Uterus (tissue), 2 donors: ENCODE data around the gene AP1G1.

ENCODE experiments used
- CTCF ChIP-seq, 4 experiments: fragments of 200-600 bp in 2 of 4; fragments of 450-650 bp in 2 of 4; sonication (generic) in 2 of 4; IDR thresholded peaks; one replicate each; pipeline ENCODE4 v1.5.1; 2016 to 2019; ENCODE audit warnings: antibody characterized with exemption in 4 of 4, mild to moderate bottlenecking in 2 of 4, moderate library complexity in 1 of 4
- POLR2A ChIP-seq, 2 donors: fragments of 450-650 bp; IDR thresholded peaks; one replicate each; pipeline ENCODE4 v1.6.1; 2016; ENCODE audit warnings: antibody characterized with exemption in 2 of 2, mild to moderate bottlenecking in 1 of 2, moderate library complexity in 1 of 2

- TF ChIP-seq CTCF (IDR thresholded peaks at IDR 0.05) (no peak), POLR2A (IDR thresholded peaks at IDR 0.05) (no peak)
Measured at GRCh38 chr16:71732587-71732986, 76.0 kb downstream of the AP1G1 start.
